ENCODE data around the gene TMPRSS9.

- TF ChIP-seq GATA2 (IDR thresholded peaks at IDR 0.05; ENCODE audit: low read depth, low read length) (no peak), GATA3 (IDR thresholded peaks at IDR 0.05; ENCODE audit: low read depth, low read length) (no peak)
Measured at GRCh38 chr19:2454199-2454961, 94.3 kb downstream of the TMPRSS9 start.

Measured in SH-SY5Y (cell line).